GM18951 (cell line): Measurements from ENCODE around the gene KRI1.
"Not testable (repeated sequence)": the region's sequence is repeated elsewhere in the genome, so short reads cannot be mapped to it uniquely, and the experiment has no call there.

Experiments used
- POLR2A ChIP-seq: IDR thresholded peaks from 4 replicates; pipeline ENCODE4 v1.6.1; 2011; ENCODE audit warnings: mild to moderate bottlenecking; ENCODE audit not compliant: insufficient read length, insufficient read depth; ENCODE audit errors: extremely low read depth
- in situ Hi-C: fragments of 300-500 bp; cut with MboI; formaldehyde crosslinking; loops from one replicate; pipeline ENCODE4 v1.12.0; 2022; ENCODE audit warnings: low sequenced_read_pairs, mixed read lengths, inconsistent platforms; ENCODE audit not compliant: unreplicated experiment

The KRI1 gene

DNA sequence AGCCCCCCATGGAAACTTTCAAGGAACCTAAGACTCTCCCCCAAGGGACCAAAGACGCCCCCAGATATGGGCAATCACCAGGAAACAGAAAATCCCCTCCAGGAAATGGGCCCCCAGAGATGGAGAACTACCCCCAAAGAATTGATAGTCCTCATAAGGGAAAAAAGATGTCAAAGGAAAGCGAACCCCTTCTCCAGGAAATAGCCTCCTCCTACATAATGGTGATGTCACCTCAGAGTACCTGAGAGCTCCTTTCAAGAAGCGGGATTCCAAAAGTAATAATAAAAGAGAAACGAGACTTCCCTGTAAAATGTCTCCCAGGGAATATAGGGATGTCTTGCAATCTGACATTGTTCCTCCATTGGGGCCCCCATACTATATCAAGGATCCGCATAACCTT, 1.8 kb upstream of the KRI1 start:
- no peak for TF ChIP-seq POLR2A
- in situ Hi-C loops, result no loop called here

DNA sequence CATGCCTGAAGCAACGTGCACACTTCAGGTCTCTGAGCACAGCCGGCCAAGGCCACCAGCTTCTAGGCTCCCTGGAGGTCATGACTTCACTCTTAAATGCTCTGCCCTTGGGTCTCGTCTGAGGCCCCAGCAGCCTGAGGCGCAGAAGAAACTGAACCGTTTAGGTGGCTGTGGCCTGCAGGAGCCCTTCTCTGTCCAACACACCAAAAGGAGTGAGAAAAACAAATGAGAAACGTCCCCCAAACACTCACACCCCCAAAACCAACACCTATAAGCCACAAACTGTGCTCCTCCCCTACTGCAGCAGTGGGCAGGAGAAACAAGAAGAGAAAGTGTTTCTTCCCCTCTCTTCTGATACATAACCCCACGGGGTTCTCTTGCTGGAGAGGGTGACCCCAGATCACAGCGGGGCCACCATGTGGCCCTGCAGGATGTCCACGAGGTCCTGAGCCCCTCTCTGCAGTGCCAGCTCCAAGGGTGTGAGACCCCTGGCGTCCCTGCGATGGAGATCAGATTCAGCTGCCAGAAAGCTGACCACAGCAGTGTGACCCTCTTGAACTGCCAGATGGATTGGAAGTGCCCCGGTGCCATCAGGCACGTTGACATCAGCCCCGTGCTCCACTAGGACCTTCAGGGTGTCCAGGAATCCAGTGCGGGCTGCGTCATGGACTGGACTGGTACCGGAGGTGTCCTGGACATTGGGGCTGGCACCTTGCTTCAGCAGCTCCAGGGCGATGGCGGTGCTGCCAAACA, 1.0 kb upstream of the KRI1 start:
- in situ Hi-C loops, result no loop called here
- no peak for TF ChIP-seq POLR2A

DNA sequence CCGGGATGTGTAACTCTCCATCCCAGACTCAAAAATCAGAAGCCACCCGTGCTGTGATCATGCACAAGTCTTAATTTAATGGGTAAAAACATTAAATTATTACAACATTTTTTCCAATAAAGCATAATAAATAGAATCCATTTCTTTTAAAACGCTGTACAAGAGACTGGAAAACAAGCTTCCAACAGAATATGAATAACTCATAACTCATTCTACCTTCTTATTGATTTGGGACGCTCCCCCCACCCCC, 523 bp upstream of the KRI1 start:
- no peak for TF ChIP-seq POLR2A
- in situ Hi-C loops, result no loop called here

DNA sequence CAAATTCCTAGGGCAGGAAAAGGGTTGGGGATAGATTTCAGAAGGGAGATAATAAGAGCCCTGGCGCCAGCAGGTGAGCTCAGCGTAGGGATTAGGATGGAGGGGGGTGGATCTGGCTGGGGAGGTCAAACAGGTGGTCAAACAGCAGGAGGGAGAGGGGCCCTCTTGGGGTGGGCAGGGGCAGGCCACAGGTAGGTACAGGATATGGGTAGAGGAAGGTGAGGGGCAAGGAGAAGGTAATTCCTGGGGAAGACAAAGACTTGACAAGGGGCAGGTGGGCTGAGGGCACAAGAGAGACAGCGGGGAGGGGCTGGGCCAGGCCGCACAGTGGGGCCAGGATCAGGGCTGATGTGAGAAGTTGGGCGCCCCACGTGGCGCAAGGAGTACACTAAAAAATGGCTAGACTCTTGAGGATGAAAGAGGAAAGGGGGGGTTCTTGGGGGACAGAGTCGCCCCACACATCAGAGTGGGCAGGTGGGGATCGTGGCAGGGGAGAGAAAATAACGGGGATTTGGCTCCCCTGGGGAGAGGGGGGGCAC, 713 bp downstream of the KRI1 start:
- in situ Hi-C loops, result no loop called here
- TF ChIP-seq POLR2A, result no peak

DNA sequence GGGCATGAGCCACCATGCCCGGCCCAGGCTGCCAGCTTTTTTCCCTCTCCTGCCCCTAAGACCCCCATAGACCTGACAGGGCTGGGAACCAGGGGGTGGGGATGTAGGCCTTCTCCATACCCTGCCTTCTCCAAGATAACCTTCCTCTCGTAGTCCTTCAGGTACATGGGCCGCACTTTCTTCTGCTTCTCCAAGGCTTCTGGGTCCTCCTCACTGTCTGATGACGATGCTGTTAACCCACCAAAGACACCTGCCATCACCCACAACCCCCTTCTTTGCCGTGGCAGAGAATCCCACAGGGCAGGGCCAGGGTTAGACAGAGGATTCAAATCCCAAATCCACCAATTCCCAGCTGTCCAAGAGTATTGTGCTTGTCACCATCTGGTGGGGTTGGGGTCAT, 3.2 kb downstream of the KRI1 start:
- in situ Hi-C loops, result no loop called here
- no peak for TF ChIP-seq POLR2A

DNA sequence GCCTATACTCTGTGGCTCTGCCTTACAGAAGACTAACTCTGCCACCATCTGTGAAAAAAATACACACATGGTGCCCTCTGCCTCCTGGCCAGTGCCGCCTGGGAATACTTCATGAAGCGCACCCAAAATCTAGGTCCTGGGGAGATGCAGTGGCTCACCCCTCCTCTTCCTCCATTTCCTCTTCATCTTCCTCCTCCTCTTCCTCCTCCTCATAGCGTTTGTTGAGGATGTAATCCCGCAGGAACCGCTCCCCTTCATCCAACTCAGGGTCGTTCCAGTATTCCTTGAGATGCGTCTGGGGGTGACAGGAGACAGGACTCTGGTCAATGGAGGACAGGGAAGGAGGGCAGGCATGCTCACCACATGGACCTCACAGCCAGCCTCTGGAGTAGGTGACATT, 5.7 kb downstream of the KRI1 start:
- no peak for TF ChIP-seq POLR2A
- in situ Hi-C loops, result no loop called here

DNA sequence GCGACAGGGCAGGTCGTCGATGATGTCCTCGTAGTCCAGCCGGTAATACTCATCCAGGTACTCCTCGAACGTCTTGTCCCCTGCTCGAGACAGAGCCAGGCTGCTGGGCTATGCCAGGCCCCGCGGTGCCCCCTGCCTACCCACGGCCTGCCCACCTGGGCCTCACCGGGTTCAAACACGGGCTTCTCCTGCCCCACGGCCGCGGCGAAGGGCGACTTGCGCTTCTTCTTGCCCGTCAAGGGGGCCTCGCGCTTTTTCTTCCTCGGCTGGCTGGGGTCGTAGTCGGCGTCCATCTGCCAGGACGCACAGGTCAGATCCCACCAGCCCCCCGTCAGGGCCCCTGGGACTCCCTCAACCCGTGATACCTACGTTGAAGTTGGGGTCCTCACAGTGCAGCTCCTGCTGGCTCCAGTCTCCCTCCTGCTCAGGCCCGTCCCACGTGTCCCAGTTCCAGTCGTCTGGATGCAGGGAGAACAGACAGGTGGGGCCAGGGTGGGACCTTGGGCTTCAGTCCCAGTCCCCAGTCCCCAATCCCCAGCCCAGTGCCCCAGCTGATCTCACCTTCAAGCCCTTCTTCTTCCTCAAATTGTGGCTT, 8.1 kb downstream of the KRI1 start:
- TF ChIP-seq POLR2A, result no peak
- in situ Hi-C loops, result no loop called here

DNA sequence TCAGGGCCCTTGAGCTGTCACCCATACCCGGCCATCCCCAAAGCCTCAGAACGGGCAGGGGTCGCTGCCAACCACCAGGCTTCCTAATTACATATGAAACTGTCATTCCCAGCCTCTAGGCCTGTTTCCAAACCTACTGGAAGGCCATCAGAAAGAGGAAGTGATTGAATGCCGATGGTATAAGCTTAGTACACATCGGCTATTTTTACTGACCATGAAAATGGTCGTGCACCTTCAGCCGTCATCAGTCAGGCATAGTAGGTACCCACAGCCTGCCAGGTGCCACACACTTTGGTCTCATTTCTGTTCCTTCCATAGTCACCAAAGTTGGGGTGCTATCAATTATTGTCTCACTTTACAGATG, 10.2 kb downstream of the KRI1 start:
- in situ Hi-C loops, result no loop called here
- no peak for TF ChIP-seq POLR2A

DNA sequence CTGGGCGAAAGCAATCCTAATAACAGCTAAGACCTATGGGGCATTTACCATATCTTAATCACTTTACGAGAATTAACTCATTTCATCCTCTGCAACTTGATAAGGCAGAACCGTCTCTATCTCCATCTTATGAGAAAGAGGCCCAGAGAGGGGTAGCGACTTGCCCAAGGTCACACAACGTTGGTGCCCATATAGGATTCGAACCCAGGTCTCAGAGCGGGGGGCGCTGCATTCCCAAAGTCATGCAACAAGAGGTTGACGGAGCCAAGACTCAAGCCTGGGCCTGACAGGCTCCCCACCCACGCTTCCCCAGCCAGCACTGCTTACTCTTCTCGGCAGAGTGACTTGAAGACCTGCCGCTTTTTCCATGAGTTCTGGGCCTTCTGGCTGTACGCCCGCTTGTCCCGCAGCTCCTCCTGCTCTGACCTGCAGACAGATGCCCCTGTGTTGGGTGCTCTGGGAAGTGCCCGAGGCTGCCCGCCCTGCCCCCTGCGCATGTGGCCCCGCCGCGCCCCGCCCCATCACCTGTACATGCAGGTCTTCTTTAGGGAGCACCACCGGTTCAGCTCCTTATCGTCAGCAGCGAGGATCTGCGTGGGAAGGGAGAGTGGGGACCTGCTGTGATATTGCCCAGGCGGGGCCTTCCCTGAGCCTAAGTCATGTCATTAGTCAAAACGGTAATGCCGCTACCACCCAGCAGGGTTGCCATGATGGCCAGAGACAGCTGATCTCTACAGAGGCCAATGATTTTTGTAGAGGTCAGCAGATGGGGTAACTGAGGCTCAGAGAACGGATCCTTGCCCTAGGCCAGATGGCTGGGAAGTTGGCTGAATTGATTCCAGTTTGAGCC, 10.8 kb downstream of the KRI1 start:
- in situ Hi-C loops, result no loop called here
- no peak for TF ChIP-seq POLR2A

DNA sequence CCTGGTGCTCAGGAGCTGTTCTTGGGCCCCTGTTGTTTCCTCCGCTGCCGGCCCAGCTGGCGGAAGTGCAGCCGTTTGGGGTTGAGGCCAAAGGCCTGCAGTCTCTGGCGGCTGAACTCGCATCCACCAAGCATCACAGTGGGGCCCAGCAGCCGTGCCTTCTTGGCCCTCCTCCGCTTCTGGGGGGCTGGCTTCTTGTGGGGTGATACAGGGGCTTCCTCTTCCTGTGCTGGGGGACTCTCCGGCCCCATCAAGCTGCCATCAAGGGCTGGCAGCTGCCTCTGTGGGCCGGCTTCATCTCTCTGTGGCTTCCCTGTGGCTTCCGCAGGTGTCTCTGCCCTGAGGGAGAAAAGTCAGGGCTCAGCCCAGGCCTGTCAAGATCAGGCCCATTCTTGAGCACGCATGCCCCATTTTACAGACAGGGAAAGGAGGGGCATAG, 11.8 kb downstream of the KRI1 start:
- in situ Hi-C loops, result no loop called here
- peak; percentile 40 for TF ChIP-seq POLR2A

DNA sequence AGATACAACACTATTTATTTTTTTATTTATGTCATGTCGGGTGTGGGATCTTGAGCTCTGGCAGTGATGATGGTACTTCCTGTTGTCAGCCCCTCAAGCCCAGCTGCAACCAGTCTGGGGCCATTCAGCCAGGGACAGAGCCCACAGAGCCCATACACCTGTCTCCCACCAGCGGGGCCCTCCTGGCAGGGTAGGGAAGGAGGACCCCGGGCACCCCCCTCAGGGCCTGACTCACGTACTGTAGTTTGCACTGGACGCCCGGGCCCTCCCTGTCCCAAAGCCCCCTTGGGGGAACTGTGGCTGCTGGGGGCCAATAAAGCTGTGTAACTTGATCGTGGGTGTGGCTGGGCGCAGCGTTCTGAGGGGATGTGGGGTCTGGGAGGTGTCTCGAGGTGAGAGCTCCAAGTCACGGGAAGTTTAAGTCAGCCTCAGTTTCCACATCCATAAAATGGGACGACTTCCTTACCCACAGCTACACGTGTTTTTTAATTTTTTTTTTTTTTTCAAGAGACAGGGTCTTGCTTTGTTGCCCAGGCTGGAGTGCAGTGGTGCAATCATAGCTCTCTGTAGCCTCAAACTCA, 12.6 kb downstream of the KRI1 start:
- in situ Hi-C loops, result no loop called here

DNA sequence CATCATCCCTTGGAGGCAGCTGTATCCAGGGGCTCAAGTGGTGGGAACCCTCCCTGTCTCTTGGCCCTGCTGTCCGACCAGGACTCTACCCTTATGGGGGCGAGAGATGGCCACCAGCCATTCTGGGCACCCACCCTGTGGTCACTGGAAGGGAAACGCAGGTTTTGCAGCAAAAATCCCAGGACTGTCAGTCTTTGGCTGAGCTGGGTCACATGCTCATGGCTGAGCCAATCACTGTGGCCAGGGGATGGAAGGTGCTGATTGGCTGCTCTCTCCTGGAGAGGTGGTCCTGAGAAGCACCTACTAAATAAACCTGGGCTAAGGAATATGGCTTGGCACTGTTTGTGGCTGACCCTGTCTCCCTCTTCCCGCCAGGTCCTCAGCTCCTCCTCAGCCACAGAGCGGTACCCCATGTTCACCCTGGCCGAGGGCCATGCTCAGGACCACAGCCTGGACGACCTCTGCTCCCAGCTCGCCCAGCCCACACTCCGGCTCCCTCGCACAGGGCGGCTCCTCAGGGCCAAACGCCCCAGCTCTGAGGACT, 13.2 kb downstream of the KRI1 start:
- TF ChIP-seq POLR2A, result peak; percentile 29
- in situ Hi-C loops, result no loop called here

More for the DNA sequence above, 12.6 kb downstream of the KRI1 start:
- no peak for TF ChIP-seq POLR2A

DNA sequence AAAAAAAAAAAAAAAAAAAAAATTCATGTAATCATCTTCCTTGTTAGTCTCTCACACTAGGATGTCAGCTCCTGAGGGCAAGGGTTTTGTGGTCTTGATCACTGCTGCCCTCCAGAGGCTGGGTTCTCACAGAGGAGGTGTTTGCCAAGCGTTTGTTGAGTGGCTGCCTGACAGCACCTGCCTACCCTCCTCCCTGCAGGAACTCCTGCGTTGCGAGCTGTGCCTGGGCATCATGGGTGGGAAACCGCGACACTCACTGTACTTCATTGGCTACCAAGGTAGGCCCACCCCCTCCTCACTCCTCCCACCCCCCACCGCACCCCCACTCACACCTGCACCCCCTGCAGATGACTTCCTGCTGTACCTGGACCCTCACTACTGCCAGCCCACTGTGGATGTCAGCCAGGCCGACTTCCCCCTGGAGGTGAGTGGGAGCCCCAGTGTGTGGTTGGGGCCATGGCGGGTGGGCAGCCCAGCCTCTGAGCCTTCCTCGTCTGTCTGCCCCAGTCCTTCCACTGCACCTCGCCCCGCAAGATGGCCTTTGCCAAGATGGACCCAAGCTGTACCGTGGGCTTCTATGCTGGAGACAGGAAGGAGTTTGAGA, 14.0 kb downstream of the KRI1 start:
- in situ Hi-C loops, result no loop called here
- no peak for TF ChIP-seq POLR2A

DNA sequence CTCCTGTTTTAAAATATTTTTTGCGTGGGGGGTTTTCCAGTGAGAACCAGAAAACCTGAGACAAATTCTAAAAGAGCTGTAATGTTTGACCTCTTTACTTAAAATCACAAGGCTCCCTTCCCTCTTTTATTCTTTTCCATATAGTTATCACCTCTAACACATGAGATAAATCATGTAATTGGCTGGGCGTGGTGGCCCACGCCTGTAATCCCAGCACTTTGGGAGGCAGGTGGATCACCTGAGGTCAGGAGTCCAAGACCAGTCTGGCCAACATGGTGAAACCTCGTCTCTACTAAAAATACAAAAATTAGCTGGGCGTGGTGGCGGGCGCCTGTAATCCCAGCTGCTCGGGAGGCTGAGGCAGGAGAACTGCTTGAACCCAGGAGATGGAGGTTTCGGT, 14.8 kb downstream of the KRI1 start:
- in situ Hi-C loops, result not testable (repeated sequence)
